ENCODE measurements around the gene TAF5L. TPM values are rescaled to one million over a fixed set of nuclear protein-coding genes. Genes with fewer than 3 reads are reported as not detected.

Gene TAF5L
- polyA plus RNA-seq, 1 experiment, result 17.3 TPM

DNA sequence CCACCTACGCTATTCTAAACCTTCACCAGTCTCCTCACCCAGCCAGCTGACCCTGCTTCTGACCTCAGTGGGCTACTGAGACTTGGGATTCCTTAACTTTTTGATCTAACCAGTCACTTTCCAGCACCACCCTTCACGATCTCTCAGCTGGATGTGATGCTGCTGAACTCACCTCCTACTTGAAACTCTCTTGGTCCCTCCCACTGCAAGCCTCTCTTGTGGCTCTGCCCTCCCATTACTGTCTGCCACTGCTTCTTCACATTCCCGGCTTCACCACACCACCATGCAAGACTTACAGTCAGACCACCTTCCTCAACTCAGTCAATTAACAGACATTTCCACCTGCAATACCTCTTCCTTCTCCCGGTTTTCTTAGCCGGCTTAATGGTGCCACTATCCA, 6.3 kb downstream of the TAF5L start:
- TF ChIP-seq, protein P1, sequence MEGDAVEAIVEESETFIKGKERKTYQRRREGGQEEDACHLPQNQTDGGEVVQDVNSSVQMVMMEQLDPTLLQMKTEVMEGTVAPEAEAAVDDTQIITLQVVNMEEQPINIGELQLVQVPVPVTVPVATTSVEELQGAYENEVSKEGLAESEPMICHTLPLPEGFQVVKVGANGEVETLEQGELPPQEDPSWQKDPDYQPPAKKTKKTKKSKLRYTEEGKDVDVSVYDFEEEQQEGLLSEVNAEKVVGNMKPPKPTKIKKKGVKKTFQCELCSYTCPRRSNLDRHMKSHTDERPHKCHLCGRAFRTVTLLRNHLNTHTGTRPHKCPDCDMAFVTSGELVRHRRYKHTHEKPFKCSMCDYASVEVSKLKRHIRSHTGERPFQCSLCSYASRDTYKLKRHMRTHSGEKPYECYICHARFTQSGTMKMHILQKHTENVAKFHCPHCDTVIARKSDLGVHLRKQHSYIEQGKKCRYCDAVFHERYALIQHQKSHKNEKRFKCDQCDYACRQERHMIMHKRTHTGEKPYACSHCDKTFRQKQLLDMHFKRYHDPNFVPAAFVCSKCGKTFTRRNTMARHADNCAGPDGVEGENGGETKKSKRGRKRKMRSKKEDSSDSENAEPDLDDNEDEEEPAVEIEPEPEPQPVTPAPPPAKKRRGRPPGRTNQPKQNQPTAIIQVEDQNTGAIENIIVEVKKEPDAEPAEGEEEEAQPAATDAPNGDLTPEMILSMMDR (IDR thresholded peaks at IDR 0.05; ENCODE audit: low read depth, low read length), result no peak
- DNase-seq (ENCODE audit: low read depth, low spot score), result no peak
- Histone ChIP-seq H3K27me3 (ENCODE audit: control insufficient read depth, insufficient read depth, low read length) (no peaks in the 10 kb centered on the region), H3K27ac (ENCODE audit: low read depth, low read length) (no peak overlapping the region), H3K9me3 (ENCODE audit: control insufficient read depth, insufficient read depth, low read length) (no peaks in the 10 kb centered on the region), H3K4me3 (ENCODE audit: low read depth, low read length) (no peak overlapping the region)
- ChIA-PET POLR2A (no interaction called here), CTCF (no interaction called here)

DNA sequence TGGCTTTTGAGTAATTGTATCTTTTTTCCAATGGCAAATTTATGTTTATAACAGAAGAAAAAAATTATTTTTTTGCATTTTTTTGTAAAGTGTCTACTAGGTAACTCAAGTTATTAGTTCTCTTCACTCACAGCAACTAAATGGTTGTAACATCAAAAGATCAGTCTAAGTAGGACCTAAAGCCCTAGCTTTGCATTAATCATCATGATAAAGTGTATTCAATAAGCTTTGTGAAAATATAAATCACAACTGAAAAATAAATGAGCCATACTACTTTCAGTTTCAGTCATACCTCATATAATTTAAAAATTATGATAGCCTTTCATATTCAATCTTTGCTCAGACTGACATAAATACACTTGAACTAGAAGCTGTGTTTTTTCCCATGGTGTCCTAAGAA, 6.9 kb downstream of the TAF5L start:
- no peak overlapping the region for H3K27ac ChIP-seq (ENCODE audit: low read depth, low read length)
- TF ChIP-seq, protein P1 (IDR thresholded peaks at IDR 0.05; ENCODE audit: low read depth, low read length), result no peak
- no peak for DNase-seq (ENCODE audit: low read depth, low spot score)
- POLR2A ChIA-PET, result no interaction called here
- H3K27me3 ChIP-seq (ENCODE audit: control insufficient read depth, insufficient read depth, low read length), result no peaks in the 10 kb centered on the region
- H3K9me3 ChIP-seq (ENCODE audit: control insufficient read depth, insufficient read depth, low read length), result no peaks in the 10 kb centered on the region
- H3K4me3 ChIP-seq (ENCODE audit: low read depth, low read length), result no peak overlapping the region
- CTCF ChIA-PET, result no interaction called here

DNA sequence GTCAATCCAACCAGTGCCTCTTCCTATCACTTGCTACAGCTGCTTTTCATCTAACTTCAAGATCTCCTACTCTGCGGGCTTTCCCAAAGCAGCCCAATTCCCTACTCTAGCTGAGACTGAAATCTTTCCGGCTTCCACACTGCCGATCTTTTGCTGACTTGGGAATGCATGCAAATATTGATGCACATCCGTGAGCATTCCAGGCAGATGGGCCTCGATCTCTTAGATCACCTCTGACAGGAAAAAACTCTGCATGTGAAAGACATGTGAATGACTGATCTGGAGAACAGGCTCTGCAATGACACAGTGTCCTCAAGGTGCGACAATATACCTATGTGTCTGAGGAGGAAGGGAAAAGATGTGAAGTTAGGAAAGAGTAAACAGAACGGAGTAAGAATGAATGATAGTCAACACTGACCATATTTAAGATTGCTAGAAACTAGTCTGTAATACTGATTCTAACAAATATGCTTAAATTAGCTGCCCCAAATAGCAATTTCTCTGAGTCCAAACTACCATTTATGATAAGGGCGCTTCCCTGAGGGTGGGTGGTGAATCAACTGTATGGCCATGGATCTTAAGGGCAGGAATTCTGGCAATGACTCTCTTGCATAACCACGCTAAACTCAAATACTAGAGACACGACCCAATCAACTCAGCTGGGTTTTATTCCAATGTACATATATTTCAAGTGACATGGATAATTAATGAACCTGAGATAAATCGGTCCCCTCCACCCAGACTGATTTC, 8.4 kb downstream of the TAF5L start:
- no peak for DNase-seq (ENCODE audit: low read depth, low spot score)
- POLR2A ChIA-PET, result no interaction called here
- CTCF ChIA-PET, result no interaction called here
- H3K4me3 ChIP-seq (ENCODE audit: low read depth, low read length), result no peak overlapping the region
- no peak overlapping the region for H3K27ac ChIP-seq (ENCODE audit: low read depth, low read length)
- TF ChIP-seq, protein P1 (IDR thresholded peaks at IDR 0.05; ENCODE audit: low read depth, low read length), result no peak
- H3K27me3 ChIP-seq (ENCODE audit: control insufficient read depth, insufficient read depth, low read length), result no peaks in the 10 kb centered on the region
- no peaks in the 10 kb centered on the region for H3K9me3 ChIP-seq (ENCODE audit: control insufficient read depth, insufficient read depth, low read length)

DNA sequence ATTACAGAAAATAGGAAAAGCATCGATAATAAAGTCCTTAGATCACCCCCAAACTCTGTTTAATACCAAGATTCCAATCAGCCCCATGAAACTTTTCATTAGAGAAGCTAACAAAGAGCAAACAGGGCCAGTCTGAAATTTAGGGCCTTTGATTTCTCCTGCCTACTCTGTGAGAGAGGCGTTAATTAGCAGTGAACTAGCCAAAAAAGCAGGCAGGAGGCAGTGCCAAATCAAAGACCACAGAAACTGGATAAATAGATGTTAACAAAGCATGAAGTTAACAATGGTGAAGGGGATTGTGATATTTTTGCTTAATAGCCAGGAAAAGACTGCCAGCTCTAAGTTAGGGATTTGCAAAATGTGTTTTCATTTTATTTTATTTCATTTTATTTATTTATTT, 11.2 kb downstream of the TAF5L start:
- Histone ChIP-seq H3K4me3 (ENCODE audit: low read depth, low read length) (no peak overlapping the region), H3K9me3 (ENCODE audit: control insufficient read depth, insufficient read depth, low read length) (no peaks in the 10 kb centered on the region), H3K27me3 (ENCODE audit: control insufficient read depth, insufficient read depth, low read length) (no peaks in the 10 kb centered on the region), H3K27ac (ENCODE audit: low read depth, low read length) (no peak overlapping the region)
- POLR2A ChIA-PET, result no interaction called here
- TF ChIP-seq, protein P1 (IDR thresholded peaks at IDR 0.05; ENCODE audit: low read depth, low read length), result no peak
- DNase-seq (ENCODE audit: low read depth, low spot score), result no peak
- CTCF ChIA-PET, result interaction anchor here (0.6 kb wide), 1 partner anchor 204 kb away, joined by 6 read pairs; no protein-coding TSS in a partner anchor

DNA sequence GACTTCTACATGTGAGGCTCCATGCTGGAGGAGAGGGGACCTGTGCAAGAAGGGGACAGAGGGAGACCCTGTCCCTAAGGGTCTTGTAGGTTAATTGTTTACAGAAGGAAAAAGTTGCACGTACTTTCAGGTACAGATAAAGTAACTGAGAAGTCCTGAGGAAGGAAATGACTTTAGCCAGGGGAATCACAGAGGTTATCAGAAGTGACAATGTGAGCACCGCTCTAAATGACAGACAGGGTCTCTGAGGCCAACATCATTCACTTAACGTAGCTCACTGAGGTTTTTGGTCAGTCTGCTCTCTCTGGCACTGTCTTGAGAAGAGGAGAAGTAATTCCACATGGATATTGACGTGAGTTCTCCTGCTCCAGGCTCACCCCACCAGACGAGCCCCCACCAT, 12.0 kb downstream of the TAF5L start:
- CTCF ChIA-PET, result no interaction called here
- no peaks in the 10 kb centered on the region for H3K27me3 ChIP-seq (ENCODE audit: control insufficient read depth, insufficient read depth, low read length)

More for the DNA sequence above, 12.0 kb downstream of the TAF5L start:
- Histone ChIP-seq H3K4me3 (ENCODE audit: low read depth, low read length) (no peak overlapping the region), H3K9me3 (ENCODE audit: control insufficient read depth, insufficient read depth, low read length) (no peaks in the 10 kb centered on the region), H3K27ac (ENCODE audit: low read depth, low read length) (no peak overlapping the region)
- TF ChIP-seq, protein P1 (IDR thresholded peaks at IDR 0.05; ENCODE audit: low read depth, low read length), result no peak
- POLR2A ChIA-PET, result no interaction called here
- DNase-seq (ENCODE audit: low read depth, low spot score), result no peak
